ENCODE measurements around the gene FREM2.

GRCh38 chr13:38718374-38718773 lies 31.5 kb downstream of the FREM2 start:
- TF ChIP-seq CTCF (conservative IDR thresholded peaks at IDR 0.05; ENCODE audit: low read depth, low read length) (no peak), EZH2 (IDR thresholded peaks at IDR 0.05; ENCODE audit: low read length, unreplicated experiment) (no peak)

Data from PC-3 (cell line).